GM23338 (cell line): ENCODE results near the gene TYMP. TPM values are rescaled to one million over a fixed set of nuclear protein-coding genes. Genes with fewer than 3 reads are reported as not detected.

ENCODE experiments used
- ATAC-seq: fragments of 200-7000 bp; cut with Tn5 transposase; 3 replicates; pipeline ENCODE4 v1.9.1; 2020
- DNase-seq: peaks from one replicate; pipeline ENCODE4 v3.0.0-alpha.2; 2015; ENCODE audit warnings: low spot score
- H2AFZ ChIP-seq: fragments of 200-600 bp; sonication (generic); 2 replicates; pipeline ENCODE4 v1.8.0; 2016; ENCODE audit warnings: antibody characterized with exemption, mild to moderate bottlenecking, moderate library complexity
- H3F3A ChIP-seq: fragments of 200-600 bp; sonication (generic); replicated peaks from 2 replicates; pipeline ENCODE4 v1.8.0; 2017; ENCODE audit warnings: antibody characterized with exemption, mixed run types, low read depth
- H3K27ac ChIP-seq: fragments of 200-600 bp; sonication (generic); 2 replicates; pipeline ENCODE4 v1.6.1; 2016; ENCODE audit warnings: low read depth
- H3K27me3 ChIP-seq: fragments of 200-600 bp; sonication (generic); 2 replicates; pipeline ENCODE4 v1.8.0; 2016; ENCODE audit warnings: mild to moderate bottlenecking, mixed run types, moderate library complexity; ENCODE audit not compliant: insufficient read depth
- H3K36me3 ChIP-seq: fragments of 200-600 bp; sonication (generic); 2 replicates; pipeline ENCODE4 v1.8.0; 2016; ENCODE audit warnings: mild to moderate bottlenecking; ENCODE audit not compliant: insufficient read depth
- H3K4me1 ChIP-seq: fragments of 200-600 bp; sonication (generic); 2 replicates; pipeline ENCODE4 v1.8.0; 2016; ENCODE audit warnings: mild to moderate bottlenecking, moderate library complexity; ENCODE audit not compliant: insufficient read depth
- H3K4me2 ChIP-seq: fragments of 200-600 bp; sonication (generic); 2 replicates; pipeline ENCODE4 v1.7.1; 2017; ENCODE audit warnings: mixed run types
- H3K4me3 ChIP-seq: fragments of 200-600 bp; sonication (generic); 2 replicates; pipeline ENCODE4 v1.6.1; 2016; ENCODE audit warnings: mixed run types
- H3K79me2 ChIP-seq: fragments of 200-600 bp; sonication (generic); replicated peaks from 2 replicates; pipeline ENCODE4 v1.8.0; 2017; ENCODE audit warnings: mild to moderate bottlenecking; ENCODE audit not compliant: insufficient read depth
- H3K9me2 ChIP-seq: fragments of 200-600 bp; sonication (generic); 2 replicates; pipeline ENCODE4 v1.8.0; 2017; ENCODE audit not compliant: insufficient read depth
- H4K20me1 ChIP-seq: fragments of 200-600 bp; sonication (generic); replicated peaks from 2 replicates; pipeline ENCODE4 v1.8.0; 2017; ENCODE audit warnings: mild to moderate bottlenecking; ENCODE audit not compliant: insufficient read depth
- H3K27ac Mint-ChIP-seq: 2 replicates; pipeline ENCODE4 v1.8.0; 2020; ENCODE audit warnings: inconsistent platforms, mild to moderate bottlenecking, moderate library complexity, mixed read lengths
- H3K27me3 Mint-ChIP-seq: 3 replicates; pipeline ENCODE4 v1.8.0; 2022; ENCODE audit warnings: low read depth, mild to moderate bottlenecking, moderate library complexity, mixed read lengths, inconsistent platforms; ENCODE audit not compliant: insufficient read depth, poor library complexity
- H3K36me3 Mint-ChIP-seq: 3 replicates; pipeline ENCODE4 v1.8.0; 2021; ENCODE audit warnings: low read depth, mild to moderate bottlenecking, inconsistent platforms, moderate library complexity, mixed read lengths
- H3K4me1 Mint-ChIP-seq: 3 replicates; pipeline ENCODE4 v1.8.0; 2020; ENCODE audit warnings: mild to moderate bottlenecking, inconsistent platforms, mixed read lengths
- H3K4me3 Mint-ChIP-seq: 3 replicates; pipeline ENCODE4 v1.8.0; 2021; ENCODE audit warnings: moderate library complexity, mild to moderate bottlenecking, inconsistent platforms, mixed read lengths
- H3K9me3 Mint-ChIP-seq: 3 replicates; pipeline ENCODE4 v1.8.0; 2020; ENCODE audit warnings: moderate library complexity, mild to moderate bottlenecking, inconsistent platforms, mixed read lengths
- CREB1 ChIP-seq: fragments of 250-450 bp; sonication (Bioruptor Pico); IDR thresholded peaks from 2 replicates; pipeline ENCODE4 v1.5.0; 2020; ENCODE audit warnings: low read depth, mild to moderate bottlenecking, moderate library complexity
- NANOG ChIP-seq: IDR thresholded peaks from 2 replicates; pipeline ENCODE4 v1.6.1; 2016; ENCODE audit warnings: antibody characterized with exemption, borderline replicate concordance
- STAT1 ChIP-seq: IDR thresholded peaks from one replicate; pipeline ENCODE4 v1.6.1; 2016; ENCODE audit warnings: antibody characterized with exemption; ENCODE audit not compliant: unreplicated experiment
- ZNF331 ChIP-seq: fragments of 250-450 bp; sonication (Bioruptor Pico); IDR thresholded peaks from 2 replicates; pipeline ENCODE4 v1.5.0; 2020; ENCODE audit warnings: low read depth, mild to moderate bottlenecking, moderate library complexity
- polyA plus RNA-seq: library from polyadenylated mRNA; unstranded; fragments of >200 nt; fragmentation: Nextera tagmentation; extraction: Ambion mirVana; gene quantifications from 2 replicates; pipeline ENCODE4 v1.2.1, GENCODE V29; 2016
- total RNA-seq: library from RNA; depleted of rRNA; stranded (reverse); fragments of >200 nt; shearing (Covaris generic); gene quantifications from 2 replicates; pipeline ENCODE4 v1.2.3, GENCODE V29; 2014
- TF ChIP-seq, protein P1 (sequence below): fragments of 250-450 bp; sonication (Bioruptor Pico); IDR thresholded peaks from 2 replicates; pipeline ENCODE4 v1.5.0; 2020; ENCODE audit warnings: mild to moderate bottlenecking, moderate library complexity
- TF ChIP-seq, protein P2 (sequence below), 2 experiments: fragments of 200-600 bp in 1 of 2; sonication (generic) in 1 of 2; conservative IDR thresholded peaks; 2 replicates each; pipeline versions ENCODE4 v1.5.1 to v1.6.1; 2016 to 2017; ENCODE audit warnings: antibody characterized with exemption in 2 of 2, low read depth in 2 of 2, mild to moderate bottlenecking in 2 of 2, moderate library complexity in 1 of 2

TYMP gene
- total and polyA plus RNA-seq, 2 experiments from 2014 or later, result 0.28 to 1.8 TPM

DNA sequence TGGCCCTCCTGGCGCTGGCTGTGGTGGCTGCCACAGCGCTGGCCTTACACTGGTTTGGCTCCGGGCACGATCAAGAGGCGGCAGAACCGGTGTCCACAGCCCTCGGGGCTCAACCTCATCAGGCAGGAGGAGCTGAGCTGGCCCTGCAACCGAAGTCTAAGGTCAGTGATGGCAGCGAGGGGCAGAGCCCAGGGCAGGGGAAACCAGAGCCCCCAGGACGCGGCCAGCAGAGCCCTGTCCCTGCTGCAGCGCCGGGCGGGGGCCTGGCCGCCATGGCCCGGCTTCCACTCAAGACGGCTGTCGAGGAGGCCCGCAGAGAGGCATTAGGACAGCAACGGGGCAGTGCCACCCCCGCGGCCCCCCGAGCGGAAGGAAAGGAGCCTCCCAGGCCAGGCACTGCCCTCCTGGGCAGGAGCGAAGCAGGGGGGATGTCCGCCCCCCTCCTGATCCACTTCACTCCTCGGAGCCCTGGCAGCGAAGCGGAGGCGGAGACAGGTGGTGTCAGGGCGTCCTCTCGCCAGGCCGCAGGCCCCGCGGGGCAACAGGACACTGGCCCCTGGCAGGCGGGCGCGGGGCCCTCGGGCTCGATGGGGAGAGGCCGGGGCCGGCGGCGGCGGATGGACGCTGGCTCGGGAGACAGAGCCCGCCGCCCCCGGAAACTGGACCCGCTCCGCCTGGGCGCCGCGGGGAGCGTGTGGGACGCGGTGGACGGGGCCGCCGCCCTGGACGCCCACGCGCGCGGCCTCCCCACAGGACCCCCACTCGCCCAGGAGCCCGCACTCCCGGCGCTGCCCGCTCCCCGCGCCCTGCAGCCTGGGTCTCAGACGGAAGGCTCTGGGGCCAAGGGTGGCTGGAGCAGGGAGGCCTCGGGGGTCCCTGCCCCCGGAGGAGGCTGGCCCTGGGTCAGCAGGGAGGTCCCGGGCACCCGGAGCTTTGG is 16.8 kb upstream of the TYMP start:
- Histone ChIP-seq H3K27me3 (peaks cover 39% of the 10 kb centered on the region), H3K4me1 (no peaks in the 10 kb centered on the region; the same call in 1 of the 2 replicates), H3F3A (peaks cover 7% of the 10 kb centered on the region; the same call in 1 of the 2 replicates), H3K27ac (no peak overlapping the region), H3K9me2 (no peaks in the 10 kb centered on the region), H2AFZ (no peak overlapping the region), H3K36me3 (no peaks in the 10 kb centered on the region), H4K20me1 (no peaks in the 10 kb centered on the region), H3K4me3 (no peak overlapping the region), H3K4me2 (no peak overlapping the region), H3K79me2 (no peaks in the 10 kb centered on the region)
- DNase-seq, result no peak
- Mint-ChIP-seq H3K36me3 (no peaks in the 10 kb centered on the region), H3K27me3 (peaks cover 39% of the 10 kb centered on the region), H3K27ac (no peak overlapping the region), H3K9me3 (no peaks in the 10 kb centered on the region), H3K4me1 (no peaks in the 10 kb centered on the region), H3K4me3 (no peak overlapping the region)
- ATAC-seq, result no peak
- no peak for TF ChIP-seq NANOG
- TF ChIP-seq, protein P1, sequence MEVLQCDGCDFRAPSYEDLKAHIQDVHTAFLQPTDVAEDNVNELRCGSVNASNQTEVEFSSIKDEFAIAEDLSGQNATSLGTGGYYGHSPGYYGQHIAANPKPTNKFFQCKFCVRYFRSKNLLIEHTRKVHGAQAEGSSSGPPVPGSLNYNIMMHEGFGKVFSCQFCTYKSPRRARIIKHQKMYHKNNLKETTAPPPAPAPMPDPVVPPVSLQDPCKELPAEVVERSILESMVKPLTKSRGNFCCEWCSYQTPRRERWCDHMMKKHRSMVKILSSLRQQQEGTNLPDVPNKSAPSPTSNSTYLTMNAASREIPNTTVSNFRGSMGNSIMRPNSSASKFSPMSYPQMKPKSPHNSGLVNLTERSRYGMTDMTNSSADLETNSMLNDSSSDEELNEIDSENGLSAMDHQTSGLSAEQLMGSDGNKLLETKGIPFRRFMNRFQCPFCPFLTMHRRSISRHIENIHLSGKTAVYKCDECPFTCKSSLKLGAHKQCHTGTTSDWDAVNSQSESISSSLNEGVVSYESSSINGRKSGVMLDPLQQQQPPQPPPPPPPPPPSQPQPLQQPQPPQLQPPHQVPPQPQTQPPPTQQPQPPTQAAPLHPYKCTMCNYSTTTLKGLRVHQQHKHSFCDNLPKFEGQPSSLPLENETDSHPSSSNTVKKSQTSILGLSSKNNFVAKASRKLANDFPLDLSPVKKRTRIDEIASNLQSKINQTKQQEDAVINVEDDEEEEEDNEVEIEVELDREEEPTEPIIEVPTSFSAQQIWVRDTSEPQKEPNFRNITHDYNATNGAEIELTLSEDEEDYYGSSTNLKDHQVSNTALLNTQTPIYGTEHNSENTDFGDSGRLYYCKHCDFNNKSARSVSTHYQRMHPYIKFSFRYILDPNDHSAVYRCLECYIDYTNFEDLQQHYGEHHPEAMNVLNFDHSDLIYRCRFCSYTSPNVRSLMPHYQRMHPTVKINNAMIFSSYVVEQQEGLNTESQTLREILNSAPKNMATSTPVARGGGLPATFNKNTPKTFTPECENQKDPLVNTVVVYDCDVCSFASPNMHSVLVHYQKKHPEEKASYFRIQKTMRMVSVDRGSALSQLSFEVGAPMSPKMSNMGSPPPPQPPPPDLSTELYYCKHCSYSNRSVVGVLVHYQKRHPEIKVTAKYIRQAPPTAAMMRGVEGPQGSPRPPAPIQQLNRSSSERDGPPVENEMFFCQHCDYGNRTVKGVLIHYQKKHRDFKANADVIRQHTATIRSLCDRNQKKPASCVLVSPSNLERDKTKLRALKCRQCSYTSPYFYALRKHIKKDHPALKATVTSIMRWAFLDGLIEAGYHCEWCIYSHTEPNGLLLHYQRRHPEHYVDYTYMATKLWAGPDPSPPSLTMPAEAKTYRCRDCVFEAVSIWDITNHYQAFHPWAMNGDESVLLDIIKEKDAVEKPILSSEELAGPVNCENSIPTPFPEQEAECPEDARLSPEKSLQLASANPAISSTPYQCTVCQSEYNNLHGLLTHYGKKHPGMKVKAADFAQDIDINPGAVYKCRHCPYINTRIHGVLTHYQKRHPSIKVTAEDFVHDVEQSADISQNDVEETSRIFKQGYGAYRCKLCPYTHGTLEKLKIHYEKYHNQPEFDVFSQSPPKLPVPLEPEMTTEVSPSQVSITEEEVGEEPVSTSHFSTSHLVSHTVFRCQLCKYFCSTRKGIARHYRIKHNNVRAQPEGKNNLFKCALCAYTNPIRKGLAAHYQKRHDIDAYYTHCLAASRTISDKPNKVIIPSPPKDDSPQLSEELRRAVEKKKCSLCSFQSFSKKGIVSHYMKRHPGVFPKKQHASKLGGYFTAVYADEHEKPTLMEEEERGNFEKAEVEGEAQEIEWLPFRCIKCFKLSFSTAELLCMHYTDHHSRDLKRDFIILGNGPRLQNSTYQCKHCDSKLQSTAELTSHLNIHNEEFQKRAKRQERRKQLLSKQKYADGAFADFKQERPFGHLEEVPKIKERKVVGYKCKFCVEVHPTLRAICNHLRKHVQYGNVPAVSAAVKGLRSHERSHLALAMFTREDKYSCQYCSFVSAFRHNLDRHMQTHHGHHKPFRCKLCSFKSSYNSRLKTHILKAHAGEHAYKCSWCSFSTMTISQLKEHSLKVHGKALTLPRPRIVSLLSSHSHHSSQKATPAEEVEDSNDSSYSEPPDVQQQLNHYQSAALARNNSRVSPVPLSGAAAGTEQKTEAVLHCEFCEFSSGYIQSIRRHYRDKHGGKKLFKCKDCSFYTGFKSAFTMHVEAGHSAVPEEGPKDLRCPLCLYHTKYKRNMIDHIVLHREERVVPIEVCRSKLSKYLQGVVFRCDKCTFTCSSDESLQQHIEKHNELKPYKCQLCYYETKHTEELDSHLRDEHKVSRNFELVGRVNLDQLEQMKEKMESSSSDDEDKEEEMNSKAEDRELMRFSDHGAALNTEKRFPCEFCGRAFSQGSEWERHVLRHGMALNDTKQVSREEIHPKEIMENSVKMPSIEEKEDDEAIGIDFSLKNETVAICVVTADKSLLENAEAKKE (CRISPR knock-in tag), result no peak
- TF ChIP-seq CREB1 (CRISPR knock-in tag), result no peak
- TF ChIP-seq, protein P2, sequence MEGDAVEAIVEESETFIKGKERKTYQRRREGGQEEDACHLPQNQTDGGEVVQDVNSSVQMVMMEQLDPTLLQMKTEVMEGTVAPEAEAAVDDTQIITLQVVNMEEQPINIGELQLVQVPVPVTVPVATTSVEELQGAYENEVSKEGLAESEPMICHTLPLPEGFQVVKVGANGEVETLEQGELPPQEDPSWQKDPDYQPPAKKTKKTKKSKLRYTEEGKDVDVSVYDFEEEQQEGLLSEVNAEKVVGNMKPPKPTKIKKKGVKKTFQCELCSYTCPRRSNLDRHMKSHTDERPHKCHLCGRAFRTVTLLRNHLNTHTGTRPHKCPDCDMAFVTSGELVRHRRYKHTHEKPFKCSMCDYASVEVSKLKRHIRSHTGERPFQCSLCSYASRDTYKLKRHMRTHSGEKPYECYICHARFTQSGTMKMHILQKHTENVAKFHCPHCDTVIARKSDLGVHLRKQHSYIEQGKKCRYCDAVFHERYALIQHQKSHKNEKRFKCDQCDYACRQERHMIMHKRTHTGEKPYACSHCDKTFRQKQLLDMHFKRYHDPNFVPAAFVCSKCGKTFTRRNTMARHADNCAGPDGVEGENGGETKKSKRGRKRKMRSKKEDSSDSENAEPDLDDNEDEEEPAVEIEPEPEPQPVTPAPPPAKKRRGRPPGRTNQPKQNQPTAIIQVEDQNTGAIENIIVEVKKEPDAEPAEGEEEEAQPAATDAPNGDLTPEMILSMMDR (conservative IDR thresholded peaks at IDR 0.05; ENCODE audit: low read depth in 2 of 2), result no peak
- TF ChIP-seq STAT1, result no peak
- no peak for TF ChIP-seq ZNF331
